HG03039 (cell line): ENCODE results near the gene RANBP17.
"Not testable (repeated sequence)": the region's sequence is repeated elsewhere in the genome, so short reads cannot be mapped to it uniquely, and the experiment has no call there.

Experiments used
- ATAC-seq: cut with Tn5 transposase; IDR thresholded peaks from one replicate; pipeline ENCODE4 v1.9.1; 2021; ENCODE audit warnings: mild to moderate bottlenecking, moderate library complexity; ENCODE audit not compliant: unreplicated experiment

RANBP17 gene

GRCh38 chr5:170861917-170862766 lies at the start of gene RANBP17:
Gene RANBP17 (plus strand): TSS chr5:170862018.
- no peak for ATAC-seq

- ATAC-seq: no peak
Measured at GRCh38 chr5:170813231-170813630, 48.6 kb upstream of the RANBP17 start.

GRCh38 chr5:170817195-170817594 lies 44.6 kb upstream of the RANBP17 start:
- no peak for ATAC-seq

- no peak for ATAC-seq
Measured at GRCh38 chr5:170818232-170818631, 43.6 kb upstream of the RANBP17 start.

GRCh38 chr5:170819824-170820223 lies 42.0 kb upstream of the RANBP17 start:
- no peak for ATAC-seq

GRCh38 chr5:170821257-170821800 lies 40.5 kb upstream of the RANBP17 start:
- ATAC-seq: no peak

GRCh38 chr5:170826117-170826516 lies 35.7 kb upstream of the RANBP17 start:
- ATAC-seq: no peak

- ATAC-seq: no peak
Measured at GRCh38 chr5:170832241-170832640, 29.6 kb upstream of the RANBP17 start.

GRCh38 chr5:170833981-170834380 lies 27.8 kb upstream of the RANBP17 start:
- ATAC-seq: not testable (repeated sequence)

GRCh38 chr5:170836226-170836625 lies 25.6 kb upstream of the RANBP17 start:
- no peak for ATAC-seq

GRCh38 chr5:170843870-170844269 lies 17.9 kb upstream of the RANBP17 start:
- ATAC-seq: no peak

GRCh38 chr5:170844651-170845050 lies 17.2 kb upstream of the RANBP17 start:
- no peak for ATAC-seq

GRCh38 chr5:170846416-170846815 lies 15.4 kb upstream of the RANBP17 start:
- no peak for ATAC-seq

GRCh38 chr5:170846846-170847245 lies 15.0 kb upstream of the RANBP17 start:
- no peak for ATAC-seq

- no peak for ATAC-seq
Measured at GRCh38 chr5:170848033-170848432, 13.8 kb upstream of the RANBP17 start.

GRCh38 chr5:170849374-170849773 lies 12.4 kb upstream of the RANBP17 start:
- no peak for ATAC-seq

GRCh38 chr5:170854566-170854965 lies 7.3 kb upstream of the RANBP17 start:
- ATAC-seq: no peak

GRCh38 chr5:170857066-170857465 lies 4.8 kb upstream of the RANBP17 start:
- ATAC-seq: no peak

- no peak for ATAC-seq
Measured at GRCh38 chr5:170860415-170860814, 1.4 kb upstream of the RANBP17 start.

- no peak for ATAC-seq
Measured at GRCh38 chr5:170860818-170861666, 776 bp upstream of the RANBP17 start.

GRCh38 chr5:170861667-170861916 lies 226 bp upstream of the RANBP17 start:
- no peak for ATAC-seq

GRCh38 chr5:170863646-170864045 lies 1.8 kb downstream of the RANBP17 start:
- ATAC-seq: no peak
